Activated T-helper 1 cell treated with anti-CD3 and anti-CD28 coated beads, Interleukin-2, amount 50 U/mL, for 16 hours (primary cell): ENCODE data around the gene FSTL1.
"Not testable (repeated sequence)": the region's sequence is repeated elsewhere in the genome, so short reads cannot be mapped to it uniquely, and the experiment has no call there.

Source experiments
- DNase-seq, 2 donors: peaks; one replicate each; pipeline ENCODE4 v3.0.0-alpha.2; 2020; ENCODE audit warnings: low read depth in 1 of 2, low spot score in 1 of 2

The FSTL1 gene

DNA sequence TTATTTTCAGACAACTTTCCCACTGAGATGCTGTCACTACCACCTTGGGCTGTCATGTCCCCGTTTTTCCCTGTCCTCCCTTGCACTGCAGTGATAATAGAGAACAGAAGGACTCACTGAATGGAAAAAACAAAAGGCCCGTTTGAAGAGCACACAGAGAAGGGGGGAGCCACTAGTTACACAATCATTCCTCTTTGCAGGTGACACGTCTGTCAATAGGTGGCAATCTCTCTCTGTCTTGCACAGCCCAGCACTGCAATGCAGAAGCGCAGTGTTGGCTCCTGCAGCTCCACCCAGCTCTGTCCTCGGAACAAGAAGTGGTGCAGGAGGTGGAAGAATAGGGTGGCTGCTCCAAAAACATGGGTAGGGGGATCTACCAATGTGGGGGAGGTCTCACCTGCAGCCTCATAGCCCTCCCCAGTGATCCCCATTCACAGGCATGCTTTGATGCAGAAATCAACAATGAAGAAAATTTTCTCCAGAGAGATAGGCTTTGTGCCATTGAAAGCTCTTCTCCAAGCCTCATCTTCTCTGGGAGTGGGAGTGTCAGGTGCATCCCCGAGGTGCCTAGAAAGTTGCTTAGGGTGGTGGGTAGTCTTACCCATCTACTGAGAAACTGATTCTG, 31.8 kb downstream of the FSTL1 start:
- no peak for DNase-seq

DNA sequence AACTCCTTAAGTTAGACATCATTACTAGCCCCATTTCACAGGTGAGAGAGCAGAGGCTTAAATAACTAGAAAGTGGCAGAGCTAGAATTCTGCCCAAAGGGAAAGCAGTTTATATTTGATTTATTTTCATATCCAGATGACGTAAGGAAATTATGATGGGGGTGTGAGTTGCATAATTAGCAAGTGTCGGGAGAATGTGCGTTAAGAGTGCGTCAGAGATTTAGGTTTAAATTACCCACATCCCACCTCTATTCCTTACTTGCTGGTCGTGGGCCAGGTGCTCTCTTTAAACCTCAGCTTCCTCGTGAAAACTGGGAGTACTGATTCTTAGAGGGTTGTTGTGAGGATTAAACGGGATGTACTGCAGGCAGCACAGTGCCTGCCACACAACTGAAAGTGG, 32.3 kb downstream of the FSTL1 start:
- no peak for DNase-seq

DNA sequence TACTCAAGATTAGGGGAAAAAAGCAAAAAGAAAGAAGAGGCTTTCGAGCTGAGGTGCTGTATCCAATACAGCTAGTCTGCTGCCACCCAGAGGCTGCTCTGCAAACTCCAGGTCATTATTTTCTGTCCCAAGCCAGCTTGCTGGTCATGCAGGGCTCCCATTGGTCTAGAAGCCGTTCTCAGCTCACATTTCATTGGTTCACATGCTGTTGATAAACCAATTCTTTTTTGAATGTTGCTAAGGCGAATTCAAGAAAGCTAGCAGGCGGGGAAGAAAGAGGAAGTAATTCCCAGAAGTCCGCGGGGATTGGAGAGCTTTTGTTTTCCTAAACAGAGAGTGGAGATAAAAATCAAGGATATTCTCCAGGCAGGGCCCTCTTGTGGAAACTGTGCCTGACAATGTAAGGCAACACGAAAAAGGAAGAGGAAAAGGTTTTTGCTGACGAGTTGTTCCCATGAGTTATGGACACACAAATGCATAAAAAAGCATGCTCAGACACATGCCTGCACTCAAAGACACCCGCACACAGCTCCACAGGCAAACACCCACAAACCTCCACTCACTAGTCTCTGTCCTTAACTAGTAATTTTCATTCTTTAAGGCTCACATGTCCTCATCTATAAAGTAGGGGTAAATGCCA, 33.4 kb downstream of the FSTL1 start:
- peak; percentile 59 to 64 for DNase-seq

DNA sequence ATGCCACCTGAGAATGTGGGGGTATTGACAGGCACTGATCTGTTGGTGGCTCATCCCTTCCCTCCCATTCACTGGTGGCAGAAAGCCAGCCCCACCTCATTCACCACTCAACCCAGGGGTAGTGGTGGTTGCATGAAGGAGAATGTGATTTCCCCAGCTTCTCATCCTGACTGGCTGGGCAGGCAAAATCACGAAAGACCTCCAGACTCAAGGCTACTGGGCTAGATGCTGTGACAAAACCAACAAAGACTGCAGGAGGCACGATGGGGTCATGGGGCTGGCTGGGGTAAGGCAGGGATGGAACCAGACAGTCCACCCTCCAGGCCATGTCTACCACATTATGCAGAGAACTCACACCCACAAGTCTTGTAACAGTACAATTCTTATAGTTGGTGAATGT, 33.9 kb downstream of the FSTL1 start:
- no peak for DNase-seq

DNA sequence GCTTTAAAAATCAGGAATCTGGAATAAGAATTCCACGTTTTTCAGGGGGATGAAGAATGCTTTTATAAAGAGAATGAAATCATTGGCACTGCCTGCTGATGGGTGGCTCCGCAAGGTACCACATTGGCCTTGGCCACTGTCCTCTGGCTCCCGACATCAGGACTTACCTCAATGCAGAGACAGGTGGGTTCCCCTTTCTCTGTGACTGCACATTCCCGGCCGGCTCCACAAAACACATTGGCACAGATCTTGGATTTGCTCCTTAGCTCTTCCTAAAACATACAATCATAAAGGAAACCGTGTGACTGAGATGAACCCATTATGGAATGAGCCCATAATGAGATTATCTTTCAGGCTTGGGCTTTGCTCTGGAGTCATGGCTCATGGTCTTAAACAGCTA, 35.0 kb downstream of the FSTL1 start:
- DNase-seq = no peak

GRCh38 chr3:120410541-120410940, 40.3 kb downstream of the FSTL1 start:
- DNase-seq = no peak

GRCh38 chr3:120410116-120410515, 40.7 kb downstream of the FSTL1 start:
- no peak for DNase-seq

DNA sequence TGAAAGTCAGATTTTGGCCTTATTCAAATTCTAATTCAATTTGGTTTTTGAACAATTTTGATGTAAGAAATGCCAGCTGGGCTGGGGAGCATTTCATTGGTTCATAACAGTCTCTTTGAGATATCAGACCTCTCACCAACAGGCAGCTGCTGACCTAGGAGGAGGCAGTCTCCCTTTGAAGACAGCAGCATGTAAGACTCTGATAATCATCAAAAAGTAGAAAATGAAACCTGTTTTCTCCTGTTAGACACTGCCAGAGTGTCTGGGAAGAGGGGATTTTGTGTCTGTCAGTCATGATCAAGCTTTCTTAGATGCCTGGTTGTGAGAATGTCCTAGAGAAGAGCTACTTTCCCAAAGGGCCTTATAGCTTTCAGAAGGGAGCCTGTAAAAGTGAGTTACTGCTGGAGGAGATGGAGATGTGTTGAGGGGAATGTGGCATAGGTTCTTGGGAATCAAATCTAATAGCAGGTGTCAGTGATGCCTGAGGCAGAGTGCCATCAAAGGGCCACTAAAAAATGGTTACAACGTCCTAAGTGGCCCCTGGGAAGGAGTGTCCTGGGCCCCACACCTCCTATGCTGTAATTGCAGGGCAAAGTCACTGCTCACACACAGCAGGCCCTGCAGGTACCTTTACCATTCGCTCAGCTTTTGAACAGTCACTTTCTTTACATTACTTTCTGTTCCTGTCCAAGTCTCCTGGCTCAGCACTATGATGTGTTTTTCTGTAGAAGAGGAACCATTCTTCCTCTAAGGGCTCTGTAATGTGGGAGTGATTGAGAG, 43.1 kb downstream of the FSTL1 start:
- DNase-seq = no peak

DNA sequence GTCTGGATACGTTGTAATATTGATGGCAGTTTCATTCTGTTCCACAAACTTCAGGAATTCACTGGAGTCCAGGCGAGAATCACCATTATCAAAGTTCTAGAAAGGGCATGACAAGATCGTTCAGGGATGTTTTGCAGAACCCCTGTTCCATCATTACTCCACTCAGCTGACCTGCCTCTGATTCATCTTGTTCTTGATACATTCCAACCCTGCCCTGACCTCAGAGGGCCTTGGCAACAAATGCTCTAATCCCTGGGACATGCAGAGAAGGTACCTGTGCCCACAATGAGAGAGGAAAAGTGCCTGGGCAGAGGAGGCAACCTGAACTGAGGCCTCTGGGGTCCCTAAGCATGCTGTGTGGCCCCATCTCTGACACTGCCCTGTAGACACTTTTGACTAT, 45.9 kb downstream of the FSTL1 start:
- no peak for DNase-seq

- no peak for DNase-seq
Measured at GRCh38 chr3:120402257-120402656, 48.5 kb downstream of the FSTL1 start.

DNA sequence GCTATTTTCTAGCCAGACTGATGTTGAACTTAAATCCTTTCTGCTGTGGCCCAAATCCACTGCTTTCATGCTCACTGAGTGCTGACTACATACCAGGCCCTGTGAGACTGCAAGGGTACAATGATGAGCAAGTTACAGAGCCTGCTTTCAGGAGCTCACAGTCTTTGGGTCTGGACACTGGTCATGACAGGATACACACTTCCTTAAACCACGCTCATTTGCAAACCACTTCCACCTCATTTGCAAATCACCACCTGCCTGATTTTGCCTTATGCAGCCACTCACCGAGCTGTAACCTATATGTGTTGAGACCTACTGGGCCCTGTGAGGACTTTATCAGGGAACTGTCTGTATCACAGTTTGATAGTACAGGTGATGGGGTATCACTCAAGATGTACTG, 51.4 kb downstream of the FSTL1 start:
- DNase-seq = no peak

DNA sequence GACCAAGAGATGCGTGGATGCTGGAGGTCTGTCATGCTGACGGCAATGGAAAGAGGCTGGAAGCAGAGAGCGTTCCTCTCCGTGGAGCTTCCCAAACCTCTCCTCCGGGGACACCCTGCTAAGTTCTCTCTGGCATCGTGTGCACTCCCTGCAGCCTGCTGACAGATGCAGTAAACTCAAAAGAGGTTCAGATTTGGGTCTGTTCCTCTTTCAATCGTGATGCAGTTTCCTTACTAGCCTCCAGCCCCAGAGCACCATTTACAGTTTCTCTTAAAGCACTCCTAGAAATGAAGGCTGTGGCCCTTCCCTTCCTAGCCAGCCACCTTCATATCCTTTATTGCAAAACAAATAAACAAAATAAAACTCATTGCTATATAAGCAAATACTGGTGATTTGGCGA, 54.3 kb downstream of the FSTL1 start:
- DNase-seq = no peak

DNA sequence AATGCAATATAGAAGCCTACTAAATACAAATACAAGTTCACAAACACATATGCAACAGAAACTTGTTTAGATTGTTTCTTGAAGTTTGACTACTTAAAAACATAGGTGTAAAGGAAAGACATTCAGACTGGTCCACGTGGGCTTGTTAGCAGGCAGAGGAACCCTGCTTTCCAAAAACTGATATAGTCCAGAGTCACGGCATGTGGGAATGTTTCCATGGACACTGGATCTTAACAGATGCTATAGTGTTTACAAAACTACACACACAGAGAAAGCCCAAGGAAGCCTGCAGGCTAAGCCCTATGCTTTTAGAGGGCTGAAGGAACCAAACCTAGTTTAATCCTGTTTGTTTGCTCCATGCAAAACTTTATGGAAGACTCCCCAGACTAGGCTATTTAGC, 56.4 kb downstream of the FSTL1 start:
- DNase-seq = no peak

DNA sequence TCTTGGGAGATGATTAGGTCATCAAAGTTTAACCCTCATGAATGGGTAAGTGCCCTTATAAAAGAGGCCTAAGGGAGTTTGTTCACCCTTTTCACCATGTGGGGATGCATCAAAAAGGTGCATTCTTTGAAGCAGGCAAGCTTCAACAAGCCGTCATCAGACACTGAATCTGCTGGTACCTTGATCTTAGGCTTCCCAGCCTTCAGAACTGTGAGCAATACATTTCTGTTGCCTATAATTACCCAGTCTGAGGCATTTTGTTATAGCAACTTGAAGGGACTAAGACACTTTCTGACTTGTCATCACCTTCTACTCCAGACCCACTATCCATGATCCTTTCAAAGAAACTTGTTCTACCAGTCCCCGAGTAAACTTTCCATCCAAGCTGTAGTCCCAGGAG, 57.0 kb downstream of the FSTL1 start:
- no peak for DNase-seq

- DNase-seq = no peak
Measured at GRCh38 chr3:120393243-120393642, 57.5 kb downstream of the FSTL1 start.

- DNase-seq = no peak
Measured at GRCh38 chr3:120382941-120383447, 67.8 kb downstream of the FSTL1 start.

GRCh38 chr3:120381503-120381902, 69.3 kb downstream of the FSTL1 start:
- no peak for DNase-seq

GRCh38 chr3:120377948-120378347, 72.8 kb downstream of the FSTL1 start:
- not testable (repeated sequence) for DNase-seq

DNA sequence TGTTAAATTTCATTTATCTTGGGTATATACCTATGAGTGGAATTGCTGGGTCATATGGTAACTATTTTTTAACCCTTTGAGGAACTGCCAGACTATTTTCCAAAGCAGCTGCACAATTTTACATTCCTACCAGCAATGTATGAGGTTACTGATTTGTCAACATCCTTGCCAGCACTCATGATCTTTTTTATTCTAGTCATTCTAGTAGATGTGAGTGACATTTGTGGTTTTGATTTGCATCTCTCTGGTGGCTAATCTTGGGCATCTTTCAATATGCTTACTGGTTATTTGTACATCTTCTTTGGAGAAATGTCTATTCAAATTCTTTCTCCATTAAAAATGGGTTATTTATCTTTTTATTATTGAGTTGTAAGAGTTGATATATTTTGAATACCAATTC, 80.3 kb downstream of the FSTL1 start:
- no peak for DNase-seq

- DNase-seq = no peak
Measured at GRCh38 chr3:120369037-120369467, 81.7 kb downstream of the FSTL1 start.

GRCh38 chr3:120368172-120368571, 82.6 kb downstream of the FSTL1 start:
- no peak for DNase-seq

DNA sequence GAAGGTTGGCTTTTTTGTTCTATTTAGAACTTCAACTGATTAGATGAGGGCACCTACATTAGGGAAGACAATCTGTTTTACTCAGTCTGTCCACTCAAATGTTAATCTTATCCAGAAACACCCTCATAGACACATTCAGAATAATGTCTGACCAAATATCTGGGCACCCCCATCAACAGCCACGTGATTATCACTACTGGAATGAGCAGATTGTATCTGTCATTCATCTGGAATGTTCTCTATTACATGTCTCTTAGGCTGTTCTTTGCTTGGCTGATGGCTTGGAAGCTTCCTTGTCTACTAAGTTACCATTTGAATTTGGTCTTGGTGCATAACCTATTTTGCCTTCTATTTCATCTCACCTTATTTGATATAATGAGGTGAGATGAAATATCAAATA, 86.0 kb downstream of the FSTL1 start:
- DNase-seq = no peak
